AG04450 (cell line): ENCODE data around the gene PNPLA6. TPM values are rescaled to one million over a fixed set of nuclear protein-coding genes. Genes with fewer than 3 reads are reported as not detected.

Experiments used
- CTCF ChIA-PET: fragments of 300-600, 350-600 bp; formaldehyde crosslinking; extraction: SDS; loops from one replicate; lab custom pipeline; 2022; ENCODE audit warnings: antibody characterized with exemption, inconsistent platforms; lab: Charles Lee
- POLR2A ChIA-PET: fragments of 350-600 bp; formaldehyde crosslinking; extraction: SDS; loops from one replicate; lab custom pipeline; 2021; ENCODE audit warnings: antibody characterized with exemption, inconsistent platforms; lab: Yijun Ruan, JAX
- DNase-seq: peaks from one replicate; pipeline ENCODE4 v3.0.0-alpha.2; 2011; ENCODE audit warnings: low read depth, low spot score
- H3K27ac ChIP-seq: one replicate; pipeline ENCODE4 v1.5.1; 2012; ENCODE audit warnings: low read depth, low read length, control low read depth
- H3K27me3 ChIP-seq: one replicate; pipeline ENCODE4 v1.6.0; 2012; ENCODE audit warnings: low read length; ENCODE audit not compliant: control insufficient read depth, insufficient read depth
- H3K4me3 ChIP-seq: 2 replicates; pipeline ENCODE4 v1.5.1; 2011; ENCODE audit warnings: mild to moderate bottlenecking, low read depth, low read length, control low read depth
- H3K9me3 ChIP-seq: 2 replicates; pipeline ENCODE4 v1.5.1; 2012; ENCODE audit warnings: low read length; ENCODE audit not compliant: control insufficient read depth, insufficient read depth
- CTCF ChIP-seq: IDR thresholded peaks from 2 replicates; pipeline ENCODE4 v1.5.1; 2011; ENCODE audit warnings: low read depth, low read length, control low read depth, inconsistent platforms
- polyA plus RNA-seq: library from polyadenylated mRNA; depleted of rRNA; stranded (reverse); fragments of >200 nt; gene quantifications from 2 replicates; pipeline ENCODE4 v1.2.3, GENCODE V29; 2011

Gene PNPLA6
- polyA plus RNA-seq, 1 experiment, result 17.0 TPM

DNA sequence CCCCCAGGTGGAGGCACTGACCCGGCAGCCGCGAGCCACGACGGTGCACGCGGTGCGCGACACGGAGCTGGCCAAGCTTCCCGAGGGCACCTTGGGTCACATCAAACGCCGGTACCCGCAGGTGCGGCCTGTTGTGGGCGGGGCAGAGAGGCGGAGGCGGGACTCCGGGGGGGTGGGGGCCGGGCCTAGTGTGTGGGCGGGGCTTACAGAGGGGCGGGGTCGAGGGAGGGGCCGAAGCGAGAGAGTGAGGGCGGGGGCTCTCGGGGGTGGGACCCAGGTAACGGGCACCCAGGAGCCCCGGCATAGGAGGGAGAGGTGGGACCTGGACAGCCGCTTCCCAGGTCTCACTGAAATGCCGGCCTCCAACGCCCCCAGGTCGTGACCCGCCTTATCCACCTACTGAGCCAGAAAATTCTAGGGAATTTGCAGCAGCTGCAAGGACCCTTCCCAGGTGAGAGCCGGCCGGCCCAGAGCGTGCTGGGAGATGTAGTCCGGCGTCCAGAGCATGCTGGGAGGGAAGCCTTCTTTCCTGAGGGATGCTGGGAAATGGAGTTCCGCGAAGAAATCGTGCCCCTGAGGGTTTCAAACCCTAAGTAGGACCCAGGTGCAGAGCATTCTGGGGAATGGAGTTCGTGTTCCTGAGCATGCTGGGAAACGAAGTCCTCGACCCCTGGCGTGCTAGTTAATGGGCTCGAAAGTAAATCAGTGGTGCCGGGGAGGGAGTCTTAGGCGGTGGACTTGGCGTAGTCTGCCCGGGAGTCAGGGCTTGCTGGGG lies 15.7 kb downstream of the PNPLA6 start:
- TF ChIP-seq CTCF, result no peak
- peaks cover 25% of the 10 kb centered on the region; the same call in 1 of the 2 replicates for H3K9me3 ChIP-seq
- no peaks in the 10 kb centered on the region for H3K27me3 ChIP-seq
- H3K4me3 ChIP-seq, result no peak overlapping the region
- DNase-seq, result no peak
- POLR2A ChIA-PET, result no interaction called here
- H3K27ac ChIP-seq, result no peak overlapping the region
- CTCF ChIA-PET, result interaction anchor here (1.8 kb wide), 1 partner anchor 17 kb away, joined by 6 read pairs; no protein-coding TSS in a partner anchor

GRCh38 chr19:7552781-7553180 lies 17.3 kb downstream of the PNPLA6 start:
- Histone ChIP-seq H3K4me3 (no peak overlapping the region), H3K27ac (no peak overlapping the region), H3K9me3 (peaks cover 25% of the 10 kb centered on the region; the same call in 1 of the 2 replicates), H3K27me3 (no peaks in the 10 kb centered on the region)
- POLR2A ChIA-PET, result interaction anchor here (0.6 kb wide), 1 partner anchor 129 kb away, joined by 6 read pairs; no protein-coding TSS in a partner anchor
- no peak for DNase-seq
- CTCF ChIA-PET, result interaction anchor here (1.0 to 2.2 kb wide), 2 partner anchors 11 to 16 kb away, joined by 5 to 16 read pairs; no protein-coding TSS in a partner anchor
- TF ChIP-seq CTCF, result no peak

- no peak overlapping the region for H3K27ac ChIP-seq
- ChIA-PET CTCF (interaction anchor here (1.0 kb wide), 1 partner anchor 200 kb away, joined by 3 read pairs; no protein-coding TSS in a partner anchor), POLR2A (no interaction called here)
- H3K4me3 ChIP-seq, result no peak overlapping the region
- no peaks in the 10 kb centered on the region for H3K27me3 ChIP-seq
- DNase-seq, result no peak
- no peak for TF ChIP-seq CTCF
- peaks cover 31% of the 10 kb centered on the region; the same call in 1 of the 2 replicates for H3K9me3 ChIP-seq
Observed at GRCh38 chr19:7554565-7554964, 19.0 kb downstream of the PNPLA6 start.

DNA sequence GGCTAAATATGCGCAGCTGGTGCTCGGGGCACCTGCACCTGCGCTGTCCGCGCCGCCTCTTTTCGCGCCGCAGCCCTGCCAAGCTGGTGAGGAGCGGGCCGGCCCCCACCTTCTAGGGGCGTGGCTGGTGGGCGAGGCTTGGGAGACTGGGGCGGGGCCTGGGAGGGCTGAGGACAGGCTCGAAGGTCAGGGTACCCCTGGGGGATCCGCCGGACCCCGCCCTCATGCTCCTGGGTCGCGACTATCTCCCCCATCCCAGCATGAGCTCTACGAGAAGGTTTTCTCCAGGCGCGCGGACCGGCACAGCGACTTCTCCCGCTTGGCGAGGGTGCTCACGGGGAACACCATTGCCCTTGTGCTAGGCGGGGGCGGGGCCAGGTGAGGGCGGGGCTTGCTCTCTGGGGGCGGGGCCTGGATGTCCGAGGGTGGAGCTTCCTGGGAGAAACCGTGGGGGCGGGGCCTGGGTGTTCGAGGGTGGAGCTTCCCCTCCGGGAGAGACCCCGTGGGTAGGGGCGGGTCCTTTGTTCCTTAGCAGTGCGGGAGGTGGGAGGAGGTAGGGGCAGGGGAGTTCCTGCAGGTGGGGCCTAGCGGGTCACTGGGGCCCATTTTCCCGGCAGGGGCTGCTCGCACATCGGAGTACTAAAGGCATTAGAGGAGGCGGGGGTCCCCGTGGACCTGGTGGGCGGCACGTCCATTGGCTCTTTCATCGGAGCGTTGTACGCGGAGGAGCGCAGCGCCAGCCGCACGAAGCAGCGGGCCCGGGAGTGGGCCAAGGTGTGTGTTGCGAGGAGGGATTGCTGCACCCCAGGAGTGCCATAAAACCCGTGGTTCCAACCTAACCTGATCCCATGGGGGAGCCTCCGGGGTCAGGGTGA lies 19.7 kb downstream of the PNPLA6 start:
- POLR2A ChIA-PET, result no interaction called here
- no peak for TF ChIP-seq CTCF
- H3K4me3 ChIP-seq, result no peak overlapping the region
- no peak overlapping the region for H3K27ac ChIP-seq
- no peak for DNase-seq
- CTCF ChIA-PET, result interaction anchor here (1.0 kb wide), 1 partner anchor 201 kb away, joined by 3 read pairs; no protein-coding TSS in a partner anchor
- H3K9me3 ChIP-seq, result peaks cover 25% of the 10 kb centered on the region; the same call in 1 of the 2 replicates
- no peaks in the 10 kb centered on the region for H3K27me3 ChIP-seq
